Subcutaneous abdominal adipose tissue (tissue), 5 donors: Measurements from ENCODE around the gene SH3RF3.

Experiments used
- H3K27ac ChIP-seq: one replicate; pipeline ENCODE4 v1.7.0; 2013; ENCODE audit warnings: low read depth, mild to moderate bottlenecking, inconsistent platforms, low read length, moderate library complexity
- H3K27me3 ChIP-seq, 5 donors: one replicate each; pipeline ENCODE4 v1.7.0; 2013; ENCODE audit warnings: low read length in 5 of 5, inconsistent platforms in 1 of 5; ENCODE audit not compliant: control insufficient read depth in 5 of 5, insufficient read depth in 4 of 5
- H3K36me3 ChIP-seq, 5 donors: one replicate each; pipeline ENCODE4 v1.7.0; 2013; ENCODE audit warnings: low read length in 5 of 5; ENCODE audit not compliant: control insufficient read depth in 5 of 5, insufficient read depth in 5 of 5
- H3K4me1 ChIP-seq, 5 donors: one replicate each; pipeline ENCODE4 v1.7.0; 2013; ENCODE audit warnings: low read length in 5 of 5, mild to moderate bottlenecking in 3 of 5, moderate library complexity in 1 of 5; ENCODE audit not compliant: control insufficient read depth in 5 of 5, insufficient read depth in 5 of 5
- H3K4me3 ChIP-seq, 5 donors: one replicate each; pipeline ENCODE4 v1.7.0; 2013; ENCODE audit warnings: low read length in 5 of 5, low read depth in 1 of 5
- H3K9ac ChIP-seq, 5 donors: one replicate each; pipeline ENCODE4 v1.7.0; 2013; ENCODE audit warnings: low read length in 5 of 5, mild to moderate bottlenecking in 4 of 5, moderate library complexity in 3 of 5
- H3K9me3 ChIP-seq, 5 donors: one replicate each; pipeline ENCODE4 v1.7.0; 2013; ENCODE audit warnings: low read length in 5 of 5; ENCODE audit not compliant: control insufficient read depth in 5 of 5
- donor health status: healthy.
- donor health status: healthy.
- donor health status: healthy.
- donor health status: healthy.
- donor health status: healthy.

Gene SH3RF3

DNA sequence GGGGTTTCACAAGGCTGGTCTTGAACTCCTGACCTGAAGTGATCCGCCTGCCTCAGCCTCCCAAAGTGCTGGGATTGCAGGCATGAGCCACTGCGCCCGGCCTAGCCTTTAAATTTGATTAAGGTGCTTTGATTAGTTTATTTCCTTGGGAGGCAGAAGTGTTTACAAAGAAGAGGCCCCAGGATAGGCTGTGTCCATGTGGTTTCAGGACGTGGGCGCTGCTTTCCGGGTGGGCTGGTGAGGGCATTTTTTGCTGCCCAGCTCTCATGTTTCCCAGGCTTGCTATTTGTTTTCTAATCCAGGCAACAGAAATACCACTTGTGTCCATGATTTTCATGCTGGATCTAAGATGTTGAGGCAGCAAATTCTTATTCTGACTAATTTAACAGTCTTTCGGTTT is 124.2 kb downstream of the SH3RF3 start:
- H3K4me3 ChIP-seq = no peak overlapping the region
- no peaks in the 10 kb centered on the region for H3K27me3 ChIP-seq
- H3K4me1 ChIP-seq = peaks cover 10 to 37% (median 31%) of the 10 kb centered on the region in 5 donors
- H3K9me3 ChIP-seq = no peaks in the 10 kb centered on the region
- no peaks in the 10 kb centered on the region for H3K36me3 ChIP-seq
- no peak overlapping the region for H3K27ac ChIP-seq
- no peak overlapping the region for H3K9ac ChIP-seq

GRCh38 chr2:109254174-109254904 is 125.3 kb downstream of the SH3RF3 start:
- no peak overlapping the region for H3K4me3 ChIP-seq
- H3K4me1 ChIP-seq = peaks cover 10 to 46% (median 35%) of the 10 kb centered on the region in 5 donors
- H3K9me3 ChIP-seq = no peaks in the 10 kb centered on the region
- H3K27me3 ChIP-seq = no peaks in the 10 kb centered on the region
- H3K27ac ChIP-seq = no peak overlapping the region
- H3K36me3 ChIP-seq = no peaks in the 10 kb centered on the region
- no peak overlapping the region for H3K9ac ChIP-seq

DNA sequence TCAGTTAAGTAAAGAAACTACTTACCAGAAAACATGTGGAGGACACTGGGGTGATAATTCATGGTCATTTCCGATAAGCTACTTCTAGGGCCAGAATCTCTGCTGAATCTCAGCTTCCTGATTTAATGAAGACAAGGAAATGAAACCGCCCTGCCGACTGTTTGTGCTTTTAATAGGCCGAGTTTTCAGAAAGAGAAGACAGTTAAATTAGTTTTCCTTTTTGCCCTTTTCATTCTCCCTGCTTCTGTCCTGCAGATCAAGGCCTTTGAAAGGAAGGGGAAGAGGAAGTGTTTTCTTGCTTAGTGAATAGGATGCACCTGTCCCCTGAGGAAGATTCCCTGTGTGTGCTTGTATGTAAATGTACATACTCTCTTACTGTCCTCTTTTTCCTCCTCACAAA is 126.6 kb downstream of the SH3RF3 start:
- Histone ChIP-seq H3K4me3 (no peak overlapping the region), H3K9me3 (no peaks in the 10 kb centered on the region), H3K4me1 (peaks cover 10 to 49% (median 36%) of the 10 kb centered on the region in 5 donors), H3K27ac (peak overlapping the region; percentile 5), H3K36me3 (no peaks in the 10 kb centered on the region), H3K27me3 (no peaks in the 10 kb centered on the region), H3K9ac (peak overlapping the region in 1 of 5 donors; percentile 4)

DNA sequence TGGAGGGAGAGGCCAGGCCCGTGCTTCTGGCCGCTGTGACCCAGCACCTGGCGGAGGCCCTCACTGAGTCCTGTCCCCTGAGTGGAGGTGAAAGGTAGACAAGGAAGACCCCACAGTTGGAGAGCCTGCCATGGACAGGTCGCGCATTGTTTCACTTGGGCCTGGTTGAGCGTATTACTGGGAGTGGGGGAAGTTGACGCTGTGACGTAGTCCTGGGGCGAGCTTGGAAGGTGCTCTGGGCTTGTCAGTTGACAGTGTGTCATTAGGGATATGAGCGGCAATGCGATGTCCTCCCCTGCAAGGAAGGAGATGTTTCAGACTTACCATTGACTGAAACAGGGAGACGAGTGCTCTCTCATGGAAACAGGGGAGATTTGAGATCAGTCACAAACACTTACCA is 127.1 kb downstream of the SH3RF3 start:
- Histone ChIP-seq H3K27me3 (no peaks in the 10 kb centered on the region), H3K27ac (peak overlapping the region; percentile 5), H3K4me1 (peaks cover 10 to 49% (median 38%) of the 10 kb centered on the region in 5 donors), H3K4me3 (no peak overlapping the region), H3K36me3 (no peaks in the 10 kb centered on the region), H3K9me3 (no peaks in the 10 kb centered on the region), H3K9ac (no peak overlapping the region)

GRCh38 chr2:109256921-109257320 is 127.9 kb downstream of the SH3RF3 start:
- Histone ChIP-seq H3K36me3 (no peaks in the 10 kb centered on the region), H3K4me3 (peak overlapping the region in 2 of 5 donors; percentile 33 to 51), H3K9ac (no peak overlapping the region), H3K9me3 (no peaks in the 10 kb centered on the region), H3K27me3 (no peaks in the 10 kb centered on the region), H3K4me1 (peaks cover 10 to 49% (median 38%) of the 10 kb centered on the region in 5 donors), H3K27ac (no peak overlapping the region)

DNA sequence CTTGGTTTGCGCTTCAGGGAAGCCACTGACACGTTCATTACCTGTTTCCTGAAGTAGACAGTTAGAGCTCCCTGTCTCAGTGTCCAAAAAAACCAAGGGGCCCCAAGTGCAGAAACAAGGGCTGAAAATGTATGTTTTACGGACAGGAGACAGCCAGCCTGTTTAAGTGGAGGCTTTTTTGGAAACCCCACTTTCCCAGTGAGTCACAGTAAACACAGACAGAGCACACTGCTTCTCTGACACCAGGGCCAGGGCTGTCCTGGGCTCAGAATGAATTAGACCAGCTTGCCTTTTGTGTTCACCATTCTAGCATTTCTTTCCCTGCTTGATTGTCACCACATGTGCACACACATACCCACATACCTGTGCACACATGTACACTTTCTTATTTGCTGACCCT is 128.6 kb downstream of the SH3RF3 start:
- Histone ChIP-seq H3K4me1 (peaks cover 10 to 49% (median 38%) of the 10 kb centered on the region in 5 donors), H3K27ac (no peak overlapping the region), H3K27me3 (no peaks in the 10 kb centered on the region), H3K9ac (no peak overlapping the region), H3K9me3 (no peaks in the 10 kb centered on the region), H3K4me3 (no peak overlapping the region), H3K36me3 (no peaks in the 10 kb centered on the region)

- peak overlapping the region in 1 of 5 donors; percentile 26 for H3K9ac ChIP-seq
- peaks cover 10 to 49% (median 38%) of the 10 kb centered on the region in 5 donors for H3K4me1 ChIP-seq
- H3K27ac ChIP-seq = no peak overlapping the region
Observed at GRCh38 chr2:109258376-109258775, 129.4 kb downstream of the SH3RF3 start.

DNA sequence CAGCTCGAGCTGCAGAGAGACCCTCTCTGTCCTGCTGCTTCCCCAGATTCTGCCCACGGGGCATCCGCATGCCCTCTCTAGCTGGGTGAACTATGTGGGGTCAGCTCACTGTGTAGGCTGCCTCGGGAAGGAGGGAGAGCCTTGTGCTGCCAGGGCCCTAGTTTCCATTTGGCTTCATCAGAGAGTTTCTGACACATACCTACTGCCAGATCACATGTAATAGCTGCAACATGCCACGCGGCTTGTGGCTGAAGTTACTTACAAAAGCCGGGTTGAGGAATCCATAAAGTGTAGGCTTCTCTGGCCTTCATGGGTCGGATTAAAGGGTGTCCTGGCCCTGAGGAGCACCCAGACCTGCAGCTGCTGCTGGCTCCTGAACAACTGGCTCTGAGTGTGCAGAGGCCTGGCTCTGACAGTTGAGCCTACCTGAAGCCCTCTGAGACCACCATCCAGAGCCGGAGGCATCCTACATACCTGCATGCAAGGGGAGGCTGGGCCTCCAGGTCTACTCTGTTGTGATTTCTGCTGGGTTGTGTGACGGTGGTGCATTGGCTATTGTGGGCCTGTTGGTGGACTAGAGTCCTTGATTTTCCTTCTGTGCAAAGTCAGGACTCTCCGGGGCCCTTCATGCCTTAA is 130.0 kb downstream of the SH3RF3 start:
- Histone ChIP-seq H3K36me3 (no peaks in the 10 kb centered on the region), H3K9ac (peak overlapping the region in 1 of 5 donors; percentile 26), H3K9me3 (no peaks in the 10 kb centered on the region), H3K27ac (no peak overlapping the region), H3K4me3 (no peak overlapping the region), H3K4me1 (peaks cover 10 to 49% (median 38%) of the 10 kb centered on the region in 5 donors), H3K27me3 (no peaks in the 10 kb centered on the region)

More at GRCh38 chr2:109258376-109258775, 129.4 kb downstream of the SH3RF3 start:
- H3K9me3 ChIP-seq = no peaks in the 10 kb centered on the region
- no peak overlapping the region for H3K4me3 ChIP-seq
- no peaks in the 10 kb centered on the region for H3K27me3 ChIP-seq
- H3K36me3 ChIP-seq = no peaks in the 10 kb centered on the region

- H3K27me3 ChIP-seq = no peaks in the 10 kb centered on the region
- H3K9me3 ChIP-seq = no peaks in the 10 kb centered on the region
- H3K27ac ChIP-seq = no peak overlapping the region
- no peak overlapping the region for H3K9ac ChIP-seq
- no peak overlapping the region for H3K4me3 ChIP-seq
- H3K4me1 ChIP-seq = peaks cover 10 to 46% (median 38%) of the 10 kb centered on the region in 5 donors
- H3K36me3 ChIP-seq = no peaks in the 10 kb centered on the region
Observed at GRCh38 chr2:109259671-109260070, 130.7 kb downstream of the SH3RF3 start.

- Histone ChIP-seq H3K9ac (no peak overlapping the region), H3K27ac (no peak overlapping the region), H3K36me3 (no peaks in the 10 kb centered on the region), H3K4me3 (no peak overlapping the region), H3K9me3 (no peaks in the 10 kb centered on the region), H3K4me1 (peaks cover 10 to 44% (median 43%) of the 10 kb centered on the region in 5 donors), H3K27me3 (no peaks in the 10 kb centered on the region)
Observed at GRCh38 chr2:109260116-109260855, 131.3 kb downstream of the SH3RF3 start.
